NCI-H146 (cell line): ENCODE measurements around the gene RBM25.
"Not testable (repeated sequence)": the region's sequence is repeated elsewhere in the genome, so short reads cannot be mapped to it uniquely, and the experiment has no call there.

Experiments used
- DNase-seq: peaks from one replicate; lab custom pipeline; 2025; lab: John Stamatoyannopoulos, UW

The RBM25 gene

DNA sequence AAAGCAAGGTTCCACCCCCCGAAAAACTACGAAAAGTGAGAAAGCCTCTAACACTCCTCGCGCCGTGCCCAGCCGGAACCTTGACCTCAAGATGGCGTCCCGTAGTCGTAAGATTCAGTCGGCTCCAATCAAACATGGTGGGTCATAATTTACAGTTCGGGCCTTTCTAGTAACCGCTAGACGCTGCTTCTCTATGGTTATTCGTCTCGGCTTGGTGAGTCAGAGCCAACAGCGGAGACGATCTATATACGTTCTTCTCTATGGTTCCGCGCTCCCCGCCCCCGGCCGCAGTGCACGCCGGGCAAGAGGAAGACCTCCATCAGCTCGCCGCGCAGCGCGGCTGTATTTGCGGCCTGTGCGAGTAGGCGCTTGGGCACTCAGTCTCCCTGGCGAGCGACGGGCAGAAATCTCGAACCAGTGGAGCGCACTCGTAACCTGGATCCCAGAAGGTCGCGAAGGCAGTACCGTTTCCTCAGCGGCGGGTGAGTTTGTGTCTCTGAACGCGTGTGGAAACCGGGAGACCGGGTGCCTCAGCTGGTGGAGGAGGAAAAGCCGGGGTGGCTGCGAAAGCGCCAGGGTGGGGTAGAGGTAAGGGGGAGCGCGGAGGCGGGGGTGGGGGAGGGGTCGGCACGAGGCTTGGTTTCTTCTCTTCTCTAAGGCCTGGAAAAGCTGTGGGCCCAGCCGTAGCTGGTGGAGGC, at the start of gene RBM25:
TSS of gene RBM25 (plus strand) at position 311 of the 698 bp plus-strand sequence. CDS start 13,108 bp downstream, outside the sequence.
- DNase-seq: peak; percentile 96

DNA sequence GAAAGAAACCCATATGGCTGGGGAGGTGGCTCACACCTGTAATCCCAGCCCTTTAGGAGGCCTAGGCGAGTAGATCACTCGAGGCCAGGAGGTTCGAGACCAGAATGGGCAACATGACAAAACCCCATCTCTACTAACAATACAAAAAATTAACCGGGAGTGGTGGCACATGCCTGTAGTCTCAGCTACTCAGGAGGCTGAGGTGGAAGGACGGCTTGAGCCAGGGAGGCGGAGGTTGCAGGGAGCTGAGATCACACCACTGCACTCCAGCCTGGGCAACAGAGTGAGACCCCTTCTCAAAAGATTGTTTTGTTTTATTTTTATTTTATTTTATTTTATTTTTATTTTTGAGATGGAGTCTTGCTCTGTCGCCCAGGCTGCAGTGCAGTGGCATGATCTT, 47.1 kb upstream of the RBM25 start:
- not testable (repeated sequence) for DNase-seq

DNA sequence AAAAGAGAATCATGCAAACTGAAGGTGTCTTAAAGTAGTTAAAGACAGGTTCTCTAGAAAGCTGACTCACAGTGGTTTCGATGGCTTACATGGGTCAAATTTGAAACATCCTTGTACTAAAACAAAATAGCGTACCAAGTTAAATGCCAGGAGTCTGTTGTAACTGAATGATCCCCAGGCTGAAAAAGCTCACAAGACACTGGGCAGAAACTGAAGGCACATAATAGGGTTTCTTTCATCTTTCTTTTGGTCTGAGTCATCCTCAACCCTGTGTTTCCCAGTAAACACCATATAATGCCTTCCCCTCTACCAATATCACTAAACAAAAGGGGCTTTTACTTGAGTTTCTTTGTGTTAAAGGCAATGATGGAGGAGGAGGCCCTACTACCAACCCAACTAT, 44.2 kb upstream of the RBM25 start:
- DNase-seq: no peak

DNA sequence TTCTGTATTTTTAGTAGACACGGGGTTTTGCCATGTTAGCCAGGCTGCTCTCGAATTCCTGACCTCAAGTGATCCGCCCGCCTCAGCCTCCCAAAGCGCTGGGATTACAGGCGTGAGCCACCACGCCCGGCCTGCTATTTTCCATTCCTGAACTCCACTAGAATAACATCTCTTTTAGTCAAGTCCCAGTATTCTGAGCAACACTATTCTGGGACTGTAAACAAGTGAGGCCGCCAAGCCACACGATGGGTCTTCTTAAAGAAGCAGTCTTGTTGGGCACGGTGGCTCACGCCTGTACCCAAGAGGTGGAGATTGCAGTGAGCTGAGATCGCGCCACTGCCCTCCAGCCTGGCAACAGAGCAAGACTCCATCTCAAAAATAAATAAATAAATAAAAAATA, 42.8 kb upstream of the RBM25 start:
- not testable (repeated sequence) for DNase-seq

DNA sequence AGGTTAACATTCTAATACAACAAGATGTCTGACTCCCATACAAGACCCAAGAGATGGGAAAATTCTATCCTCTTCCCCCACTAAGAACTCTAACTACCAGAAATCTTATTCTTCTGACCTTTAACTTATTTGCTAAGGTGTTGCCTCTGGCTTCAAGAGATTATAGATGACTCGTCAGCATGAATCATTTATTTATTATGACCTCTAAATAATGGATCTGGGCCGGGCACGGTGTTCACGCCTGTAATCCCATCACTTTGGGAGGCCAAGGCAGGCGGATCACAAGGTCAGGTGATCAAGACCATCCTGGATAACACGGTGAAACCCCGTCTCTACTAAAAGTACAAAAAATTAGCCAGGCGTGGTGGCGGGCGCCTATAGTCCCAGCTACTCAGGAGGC, 42.3 kb upstream of the RBM25 start:
- DNase-seq: not testable (repeated sequence)

DNA sequence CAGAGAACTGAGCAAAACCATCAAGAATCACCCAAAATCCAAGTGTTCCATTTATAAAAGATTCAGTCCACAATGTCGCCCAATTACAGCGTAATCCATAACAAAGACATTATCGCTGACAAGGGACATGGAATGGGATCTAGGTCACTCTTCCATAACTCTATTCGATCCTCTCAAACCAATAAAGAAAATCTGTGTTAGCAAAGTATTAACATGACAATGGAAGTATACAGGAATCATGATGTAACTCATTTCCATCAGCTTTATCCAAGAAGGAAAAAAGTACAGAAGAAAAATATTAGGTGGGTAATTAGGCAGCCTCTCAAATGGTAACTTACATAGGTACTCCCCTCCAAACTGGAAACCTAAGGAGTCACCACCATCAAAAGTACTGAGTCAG, 36.3 kb upstream of the RBM25 start:
- DNase-seq: no peak

DNA sequence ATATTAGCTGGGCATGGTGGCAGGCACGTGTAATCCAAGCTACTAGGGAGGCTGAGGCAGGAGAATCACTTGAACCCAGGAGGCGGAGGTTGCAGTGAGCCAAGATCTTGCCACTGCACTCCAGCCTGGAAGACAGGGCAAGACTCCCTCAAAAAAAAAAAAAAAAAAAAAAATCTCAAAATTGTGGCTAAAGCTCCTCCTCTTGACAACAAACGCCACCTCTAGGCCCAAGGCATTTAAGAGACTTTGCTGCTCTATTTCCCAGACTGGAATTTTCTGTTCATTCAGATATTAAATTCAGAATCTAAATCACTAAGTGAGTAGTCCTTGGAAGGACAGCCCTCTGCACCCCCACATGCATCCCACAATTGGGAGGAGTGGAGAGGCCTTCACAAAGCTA, 32.8 kb upstream of the RBM25 start:
- DNase-seq: no peak

DNA sequence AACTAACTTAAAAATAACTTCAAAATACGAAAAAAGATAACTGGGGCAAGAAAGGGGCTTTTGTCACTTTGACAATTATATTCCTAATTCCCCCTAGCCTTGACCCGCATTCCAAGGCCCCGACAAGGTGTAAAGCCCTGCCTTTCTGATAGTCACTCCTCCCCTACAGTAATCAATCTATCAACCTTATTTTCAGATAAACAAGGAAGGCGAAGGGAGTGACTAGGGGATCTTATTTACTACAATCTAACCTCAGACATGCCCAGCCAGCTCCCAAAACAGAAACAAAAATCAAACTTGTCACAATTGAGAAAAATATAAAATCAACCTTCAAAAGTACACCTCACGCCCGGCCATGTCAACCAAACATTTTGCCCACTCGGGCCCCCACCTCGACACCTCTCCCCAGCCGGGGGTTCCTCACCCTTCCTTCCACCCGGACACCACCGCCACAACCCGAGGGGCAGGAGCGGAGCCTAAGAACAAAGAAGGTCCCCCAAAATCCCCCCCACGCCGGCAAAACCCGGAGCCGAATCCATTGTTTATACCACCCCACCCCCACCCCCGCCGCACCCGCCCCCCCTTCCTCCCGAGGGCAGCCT, 32.0 kb upstream of the RBM25 start:
- DNase-seq: no peak

DNA sequence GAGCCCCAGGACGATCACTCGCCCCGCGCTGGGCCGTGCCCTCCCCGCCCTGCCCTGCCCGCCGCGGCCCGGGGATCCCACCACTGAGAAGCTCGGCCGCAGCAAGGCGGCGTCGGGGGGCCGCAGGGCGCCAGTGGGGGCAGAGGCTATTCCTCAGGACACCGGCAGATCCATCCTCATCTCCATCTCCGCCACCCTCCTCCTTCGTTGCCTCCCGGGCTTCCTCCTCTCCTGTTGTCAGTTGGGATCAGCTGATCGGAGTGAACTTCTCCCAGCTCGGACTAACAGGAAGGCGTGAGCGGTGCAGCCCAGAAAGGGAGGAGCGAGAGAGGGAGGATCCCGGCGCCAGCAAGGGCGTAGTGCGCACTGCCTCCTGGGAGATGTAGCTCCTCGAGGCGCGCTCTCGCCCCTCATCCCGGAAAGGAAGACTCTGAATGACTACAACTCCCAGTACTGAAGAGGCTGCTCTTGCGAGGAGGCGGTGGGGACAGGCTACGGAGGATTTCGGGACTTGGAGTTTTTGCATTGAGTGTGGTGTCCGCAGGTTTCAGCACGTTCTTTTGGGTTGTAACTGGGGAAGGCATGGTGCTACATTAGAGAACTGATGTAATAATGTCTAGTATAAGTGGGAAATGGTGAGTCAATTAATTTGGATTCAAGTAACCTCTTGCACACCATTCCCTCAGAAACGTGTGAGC, 31.3 kb upstream of the RBM25 start, which contains the start of gene ZFYVE1:
TSS of gene ZFYVE1 (minus strand) at position 262 of the 698 bp plus-strand sequence. CDS start 2,598 bp downstream, outside the sequence.
- DNase-seq: peak; percentile 94

DNA sequence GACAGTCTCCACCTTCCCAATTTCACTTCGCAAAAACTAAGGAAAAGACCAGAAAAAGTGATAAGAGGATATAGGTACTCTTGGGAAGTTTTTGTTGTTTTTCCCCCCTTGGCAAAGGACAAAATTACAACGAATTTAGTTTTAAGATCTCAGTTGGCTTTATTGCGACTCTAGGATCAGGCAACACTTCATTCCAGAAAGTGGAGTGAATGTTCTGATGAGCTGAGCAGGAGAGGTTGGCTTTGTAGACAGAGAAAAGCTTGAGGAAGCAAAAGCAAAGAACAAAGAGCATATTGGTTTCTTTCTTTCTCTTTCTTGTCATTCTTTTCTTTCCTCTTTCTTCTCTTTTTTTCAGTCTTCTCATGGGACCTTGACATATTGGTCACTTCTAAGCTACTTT, 30.8 kb upstream of the RBM25 start:
- no peak for DNase-seq

DNA sequence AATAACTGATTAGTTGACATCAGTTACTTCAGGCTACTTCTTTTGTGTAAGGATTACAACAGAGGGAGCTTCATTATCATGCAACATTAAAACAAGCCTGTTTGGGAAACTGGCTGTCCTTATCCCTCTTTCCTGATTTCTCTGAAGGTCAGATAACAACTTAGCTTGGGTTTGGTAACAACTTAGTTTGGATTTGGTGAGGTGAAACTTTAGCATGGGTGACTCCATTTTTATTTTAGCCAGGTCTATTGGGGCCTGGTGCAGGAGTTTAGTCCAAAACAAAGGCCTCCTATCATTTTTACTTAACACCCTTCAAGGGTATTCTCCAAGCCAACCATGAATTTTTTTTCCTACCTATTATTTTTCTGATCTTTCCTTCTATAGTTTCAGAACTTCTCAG, 30.4 kb upstream of the RBM25 start:
- no peak for DNase-seq

DNA sequence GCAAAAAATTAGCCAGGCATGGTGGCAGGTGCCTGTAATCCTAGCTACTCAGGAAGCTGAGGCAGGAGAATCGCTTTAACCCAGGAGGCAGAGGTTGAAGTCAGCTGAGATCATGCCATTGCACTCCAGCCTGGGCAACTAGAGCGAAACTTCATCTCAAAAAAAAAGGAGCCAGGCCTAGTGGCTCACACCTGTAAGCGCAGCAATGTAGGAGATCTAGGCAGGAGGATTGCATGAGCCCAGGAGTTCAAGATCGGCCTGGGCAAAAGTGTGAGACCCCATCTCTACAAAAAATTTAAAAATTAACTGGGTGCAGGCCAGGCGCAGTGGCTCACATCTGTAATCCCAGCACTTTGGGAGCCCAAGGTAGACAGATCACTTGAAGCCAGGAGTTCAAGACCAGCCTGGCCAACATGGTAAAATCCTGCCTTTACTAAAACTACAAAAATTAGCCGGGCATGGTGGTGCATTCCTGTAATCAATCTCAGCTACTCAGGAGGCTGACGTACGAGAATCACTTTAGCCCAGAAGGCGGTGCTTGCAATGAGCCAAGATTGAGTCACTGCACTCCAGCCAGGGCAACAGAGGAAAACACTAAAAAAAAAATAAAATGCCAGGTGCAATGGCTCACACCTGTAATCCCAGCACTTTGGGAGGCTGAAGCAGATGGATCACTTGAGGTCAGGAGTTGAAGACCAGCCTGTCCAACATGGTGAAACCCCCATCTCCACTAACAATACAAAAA, 21.5 kb upstream of the RBM25 start:
- DNase-seq: not testable (repeated sequence)

DNA sequence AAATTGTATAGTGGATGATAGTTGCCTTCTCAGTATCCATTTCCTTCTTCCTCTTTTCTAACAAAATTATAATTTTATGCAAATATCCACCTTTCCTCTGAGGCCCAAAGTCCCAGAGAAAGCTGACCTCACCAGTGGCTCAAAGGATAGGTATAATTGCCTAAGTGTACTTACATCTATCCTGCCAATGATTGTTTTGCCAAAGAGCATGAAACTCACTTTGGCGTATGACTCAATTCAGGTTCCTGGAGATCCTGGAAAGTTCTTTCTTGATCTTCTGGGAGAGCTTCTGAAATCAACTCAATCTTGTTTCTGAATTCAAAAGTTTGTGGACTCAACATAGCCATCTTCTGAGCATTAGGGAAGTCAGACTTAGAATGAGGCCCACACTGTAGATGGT, 10.5 kb upstream of the RBM25 start:
- no peak for DNase-seq

DNA sequence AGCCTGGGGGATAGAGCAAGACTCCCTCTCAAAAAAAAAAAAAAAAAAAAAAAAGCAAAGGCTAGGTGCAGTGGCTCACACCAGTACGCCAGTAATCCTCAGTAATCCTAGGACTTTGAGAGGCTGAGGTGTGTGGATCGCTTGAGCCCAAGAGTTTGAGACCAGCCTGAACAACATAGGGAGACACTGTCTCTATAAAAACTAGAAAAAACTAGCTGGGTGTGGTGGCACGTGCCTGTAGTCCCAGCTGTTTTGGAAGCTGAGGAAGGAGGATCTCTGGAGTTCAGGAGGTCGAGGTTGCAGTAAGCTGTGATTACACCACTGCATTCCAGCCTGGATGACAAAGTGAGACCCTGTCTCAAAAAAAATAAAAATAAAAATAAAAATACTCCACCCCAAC, 8.9 kb upstream of the RBM25 start:
- DNase-seq: no peak

DNA sequence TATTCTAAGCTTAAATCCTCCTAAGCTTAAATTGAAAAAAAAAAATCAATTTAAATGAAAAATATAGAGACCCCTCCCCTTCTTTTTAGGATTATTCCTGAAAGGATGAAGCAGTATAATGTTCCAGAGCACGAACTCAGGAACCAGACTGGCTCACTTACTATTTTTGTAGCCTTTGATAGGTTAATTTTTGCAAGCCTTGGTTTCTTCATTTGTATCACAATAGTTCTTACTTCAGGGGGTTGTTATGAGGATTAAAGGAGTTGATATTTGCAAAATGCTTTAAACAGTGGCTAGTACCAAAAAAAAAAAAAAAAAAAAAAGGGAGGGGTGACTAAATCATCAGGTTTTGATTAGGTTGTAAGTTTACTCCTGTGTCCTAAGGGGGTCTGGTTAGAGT, 3.1 kb upstream of the RBM25 start:
- no peak for DNase-seq

DNA sequence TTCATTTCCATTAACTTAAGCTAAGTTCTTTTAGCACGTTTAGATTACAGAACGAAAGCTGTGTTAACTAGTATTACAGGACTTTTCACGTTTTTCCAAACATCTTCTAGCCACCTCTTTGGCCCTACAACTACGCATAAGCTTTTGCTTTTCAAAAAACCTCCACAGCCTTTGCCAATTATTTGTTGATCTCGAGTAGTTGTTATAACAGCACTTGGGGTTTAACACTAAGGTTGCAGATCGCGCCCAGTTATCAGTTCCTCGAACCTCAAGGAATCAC, 450 bp upstream of the RBM25 start:
- no peak for DNase-seq

DNA sequence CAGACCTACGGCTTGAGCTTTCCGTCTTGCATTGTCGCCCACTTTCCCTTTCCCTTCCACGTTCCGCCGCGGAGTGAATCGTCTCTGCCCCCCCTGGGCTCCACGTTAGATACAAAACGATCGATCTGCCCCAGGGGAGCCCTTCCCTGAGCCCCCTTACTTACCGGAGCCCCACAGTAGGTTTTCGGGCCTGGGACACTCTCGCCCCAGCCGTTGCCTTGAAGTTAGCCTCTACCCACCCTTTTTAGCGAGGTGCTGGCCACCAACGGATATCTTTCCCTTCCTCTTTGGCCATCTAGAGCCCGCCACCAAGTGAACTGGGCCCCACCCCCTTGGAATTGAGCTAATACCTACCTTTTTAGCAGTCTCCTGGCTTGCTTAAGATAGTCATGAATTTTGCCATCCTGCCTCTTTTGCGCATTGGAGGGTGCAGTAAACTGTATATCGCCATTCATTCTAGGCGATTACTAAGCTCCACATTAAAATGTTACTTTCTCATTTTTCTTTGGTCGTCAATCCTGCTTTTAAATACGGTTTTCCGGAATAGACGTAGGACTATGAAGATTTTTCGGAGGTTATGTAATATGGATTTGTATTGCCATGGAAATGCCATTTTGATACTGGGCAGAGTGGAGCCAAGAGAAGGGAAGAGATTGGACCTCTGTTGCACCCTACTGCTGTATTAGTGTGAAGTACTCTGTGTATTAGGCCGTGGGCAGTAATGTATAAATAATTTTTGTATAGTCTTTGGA, 764 bp downstream of the RBM25 start:
- DNase-seq: peak; percentile 35

DNA sequence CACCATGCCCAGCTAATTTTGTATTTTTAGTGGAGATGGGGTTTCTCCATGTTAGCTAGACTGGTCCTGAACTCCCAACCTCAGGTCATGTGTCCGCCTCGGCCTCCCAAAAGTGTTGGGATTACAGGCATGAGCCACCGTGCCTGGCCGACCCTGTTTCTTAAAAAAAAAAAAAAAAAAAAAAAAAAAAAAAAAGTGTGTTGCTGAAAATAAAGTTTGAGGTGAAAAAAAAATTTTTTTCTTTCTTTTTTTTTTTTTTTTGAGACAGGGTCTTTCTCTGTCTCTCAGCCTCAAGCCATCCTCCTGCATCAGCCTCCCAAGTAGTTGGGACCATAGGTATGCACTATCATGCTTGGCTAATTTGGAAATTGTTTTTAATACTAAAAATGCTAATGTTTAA, 11.3 kb downstream of the RBM25 start:
- DNase-seq: no peak

DNA sequence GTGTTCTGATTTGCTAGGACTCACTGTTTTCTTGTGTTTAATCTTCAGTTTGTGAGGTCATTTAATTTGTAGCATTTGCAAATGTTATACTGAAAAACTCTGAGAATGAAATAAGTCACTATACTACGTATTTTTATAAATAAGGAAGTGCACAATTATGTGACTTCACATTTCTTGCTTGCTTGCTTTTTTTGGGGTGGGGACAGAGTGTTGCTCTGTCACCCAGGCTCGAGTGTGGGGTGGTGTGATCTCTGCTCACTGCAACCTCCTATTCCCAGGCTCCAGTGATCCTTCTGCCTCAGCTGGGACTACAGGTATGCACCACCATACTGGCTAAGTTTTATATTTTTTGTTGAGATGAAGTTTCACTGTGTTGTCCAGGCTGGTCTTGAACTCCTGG, 32.7 kb downstream of the RBM25 start:
- no peak for DNase-seq

DNA sequence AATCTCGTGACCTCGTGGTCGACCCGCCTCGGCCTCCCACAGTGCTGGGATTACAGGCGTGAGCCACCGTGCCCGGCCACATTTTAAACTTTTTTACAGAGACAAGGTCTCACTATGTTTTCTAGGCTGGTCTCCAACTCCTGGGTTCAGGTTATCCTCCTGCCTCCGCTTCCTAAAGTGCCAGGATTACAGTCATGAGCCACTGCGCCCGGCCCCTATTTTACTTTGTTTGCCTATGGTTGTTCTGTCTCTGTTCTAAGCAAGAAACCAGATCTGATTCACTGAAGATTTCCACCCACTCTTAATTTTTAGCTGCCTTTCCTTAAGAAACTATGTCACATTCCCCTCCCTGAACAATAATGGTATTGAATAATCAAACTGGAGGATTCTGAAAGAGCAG, 39.1 kb downstream of the RBM25 start:
- no peak for DNase-seq

DNA sequence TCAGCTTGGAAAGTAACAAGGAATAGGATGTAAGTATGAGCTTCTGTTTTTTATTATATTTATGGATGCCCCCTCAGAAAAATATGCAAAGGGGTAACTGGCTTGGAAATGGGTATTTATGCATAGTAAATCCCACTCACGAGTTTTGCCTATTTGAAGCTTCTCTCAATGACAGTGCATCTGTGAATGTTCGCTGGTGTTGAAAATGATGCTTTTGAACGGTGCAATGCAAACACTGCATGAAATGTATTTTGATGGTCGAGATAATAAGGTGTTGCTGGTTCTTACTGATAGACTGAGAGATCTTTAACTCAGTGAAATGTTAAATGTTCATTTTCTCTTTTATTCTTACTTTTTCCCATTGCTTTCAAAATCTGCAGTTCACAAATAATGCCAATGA, 42.0 kb downstream of the RBM25 start:
- no peak for DNase-seq
